Left ventricle myocardium inferior (tissue), 1 donor: ENCODE data around the gene ADARB1. TPM values are rescaled to one million over a fixed set of nuclear protein-coding genes. Genes with fewer than 3 reads are reported as not detected.

Experiments used
- DNase-seq: peaks from one replicate; pipeline ENCODE4 v3.0.0-alpha.2; 2020
- H3K27ac ChIP-seq: fragments of 200-600 bp; replicated peaks from 2 replicates; pipeline ENCODE4 v1.8.0; 2021
- H3K27me3 ChIP-seq: fragments of 200-600 bp; 2 replicates; pipeline ENCODE4 v1.8.0; 2021; ENCODE audit warnings: low read depth
- H3K36me3 ChIP-seq: fragments of 200-600 bp; 2 replicates; pipeline ENCODE4 v1.8.0; 2021
- H3K4me1 ChIP-seq: fragments of 200-600 bp; 2 replicates; pipeline ENCODE4 v1.8.0; 2021
- H3K4me3 ChIP-seq: fragments of 200-600 bp; 2 replicates; pipeline ENCODE4 v1.8.0; 2021; ENCODE audit warnings: mild to moderate bottlenecking, moderate library complexity
- H3K9me3 ChIP-seq: fragments of 200-600 bp; replicated peaks from 2 replicates; pipeline ENCODE4 v1.8.0; 2021
- CTCF ChIP-seq: fragments of 200-600 bp; IDR thresholded peaks from 2 replicates; pipeline ENCODE4 v1.8.0; 2021; ENCODE audit warnings: antibody characterized with exemption, mild to moderate bottlenecking, borderline replicate concordance
- intact Hi-C: fragments of 100-400 bp; cut with micrococcal nuclease; formaldehyde crosslinking; loops from one replicate; pipeline ENCODE4 v1.11.0; 2022
- total RNA-seq: library from RNA; stranded (reverse); fragmentation: NEBNext Ultra II Directional; extraction: Animal tissue kit (Norgen Biotek cat#: 25700); gene quantifications from one replicate; pipeline ENCODE4 v1.2.1, GENCODE V29; 2021
- donor health status: DM: no; HTN: yes; CAD: no; lungs with severe emphysema.

The ADARB1 gene
- total RNA-seq, 1 donor from 2014 or later = 15.5 TPM

- Histone ChIP-seq H3K4me1 (no peaks in the 10 kb centered on the region), H3K27me3 (no peaks in the 10 kb centered on the region), H3K9me3 (peaks cover 22% of the 10 kb centered on the region), H3K4me3 (no peak overlapping the region), H3K36me3 (peaks cover 87% of the 10 kb centered on the region), H3K27ac (no peak overlapping the region)
- intact Hi-C loops = no loop called here
- TF ChIP-seq CTCF = no peak
- no peak for DNase-seq
Observed at GRCh38 chr21:45270306-45270821, 196.0 kb downstream of the ADARB1 start.

Other genes starting within 250 kb of the ADARB1 start
- gene PTTG1IP, start 200.9 kb upstream of the ADARB1 start, total RNA-seq = 171 TPM
- gene ITGB2, start 153.7 kb upstream of the ADARB1 start, total RNA-seq = 18.6 TPM
- 70.7 TPM for gene SLX9, start 134.6 kb upstream of the ADARB1 start, total RNA-seq
- gene POFUT2, start 213.3 kb downstream of the ADARB1 start, total RNA-seq = 20.9 TPM